CD14-positive monocyte (primary cell): Measurements from ENCODE around the gene RPL29. TPM values are rescaled to one million over a fixed set of nuclear protein-coding genes. Genes with fewer than 3 reads are reported as not detected.

Source experiments
- DNase-seq, 3 donors: peaks; one replicate each; pipeline ENCODE4 v3.0.0-alpha.2; 2011 to 2022
- H2AFZ ChIP-seq: 2 replicates; pipeline ENCODE4 v1.6.0; 2012; ENCODE audit warnings: mild to moderate bottlenecking, low read depth, low read length, inconsistent platforms; ENCODE audit not compliant: insufficient read depth, poor library complexity, severe bottlenecking
- H3K27ac ChIP-seq, 2 donors: 1 replicate in 1 of 2; 2 replicates in 1 of 2; pipeline ENCODE4 v1.5.1; 2012 to 2013; ENCODE audit warnings: low read length in 2 of 2, control low read depth in 1 of 2, inconsistent platforms in 1 of 2, low read depth in 1 of 2, mild to moderate bottlenecking in 1 of 2
- H3K27me3 ChIP-seq, 2 donors: one replicate each; pipeline versions ENCODE4 v1.6.0 to v1.6.1; 2011 to 2013; ENCODE audit warnings: low read length in 2 of 2; ENCODE audit not compliant: control insufficient read depth in 2 of 2, insufficient read depth in 2 of 2
- H3K36me3 ChIP-seq, 2 donors: replicated peaks in 1 of 2; 1 replicate in 1 of 2; 2 replicates in 1 of 2; pipeline versions ENCODE4 v1.5.1 to v1.6.1; 2012 to 2013; ENCODE audit warnings: low read length in 2 of 2, control low read depth in 1 of 2, inconsistent platforms in 1 of 2, mild to moderate bottlenecking in 1 of 2; ENCODE audit not compliant: insufficient read depth in 2 of 2, control insufficient read depth in 1 of 2
- H3K4me1 ChIP-seq, 2 donors: 1 replicate in 1 of 2; 2 replicates in 1 of 2; pipeline versions ENCODE4 v1.5.1 to v1.6.1; 2012 to 2013; ENCODE audit warnings: low read length in 2 of 2, control low read depth in 1 of 2, inconsistent platforms in 1 of 2, mild to moderate bottlenecking in 1 of 2, moderate library complexity in 1 of 2; ENCODE audit not compliant: insufficient read depth in 2 of 2, control insufficient read depth in 1 of 2
- H3K4me2 ChIP-seq: replicated peaks from 2 replicates; pipeline ENCODE3; 2012; ENCODE audit warnings: low read length, moderate library complexity, mild to moderate bottlenecking; ENCODE audit not compliant: poor library complexity, severe bottlenecking; ENCODE audit errors: extremely low read depth
- H3K4me3 ChIP-seq, 3 experiments: fragments of 200-600 bp in 1 of 3; sonication (generic) in 1 of 3; replicated peaks in 1 of 3; 1 replicate in 2 of 3; 2 replicates in 1 of 3; pipeline ENCODE4 v1.5.1; 2011 to 2013; ENCODE audit warnings: low read length in 3 of 3, mild to moderate bottlenecking in 3 of 3, control low read depth in 2 of 3, low read depth in 2 of 3, inconsistent platforms in 1 of 3, moderate library complexity in 1 of 3
- H3K79me2 ChIP-seq: 2 replicates; pipeline ENCODE4 v1.6.0; 2012; ENCODE audit warnings: mild to moderate bottlenecking, control low read depth, inconsistent platforms, low read length, moderate library complexity; ENCODE audit not compliant: insufficient read depth
- H3K9ac ChIP-seq: 2 replicates; pipeline ENCODE4 v1.6.0; 2017; ENCODE audit warnings: low read length, mild to moderate bottlenecking; ENCODE audit not compliant: insufficient read depth, poor library complexity, severe bottlenecking
- H3K9me3 ChIP-seq, 2 donors: replicated peaks in 1 of 2; 1 replicate in 1 of 2; 2 replicates in 1 of 2; pipeline versions ENCODE4 v1.5.1 to v1.6.1; 2012 to 2013; ENCODE audit warnings: low read length in 2 of 2, control low read depth in 1 of 2; ENCODE audit not compliant: control insufficient read depth in 1 of 2, insufficient read depth in 1 of 2
- H4K20me1 ChIP-seq: 2 replicates; pipeline ENCODE4 v1.6.0; 2012; ENCODE audit warnings: mild to moderate bottlenecking, low read length, control low read depth, moderate library complexity; ENCODE audit not compliant: insufficient read depth
- H3K27ac Mint-ChIP-seq, 7 donors: one replicate each; pipeline ENCODE4 v1.8.0; 2020; ENCODE audit warnings: mild to moderate bottlenecking in 7 of 7, mixed read lengths in 7 of 7, moderate library complexity in 6 of 7, inconsistent platforms in 2 of 7
- H3K27me3 Mint-ChIP-seq, 3 donors: one replicate each; pipeline ENCODE4 v1.8.0; 2021 to 2022; ENCODE audit warnings: low read depth in 3 of 3, mild to moderate bottlenecking in 3 of 3, mixed read lengths in 3 of 3, moderate library complexity in 3 of 3, inconsistent platforms in 1 of 3
- H3K36me3 Mint-ChIP-seq, 2 donors: one replicate each; pipeline ENCODE4 v1.8.0; 2020; ENCODE audit warnings: mixed read lengths in 2 of 2, inconsistent platforms in 1 of 2, mild to moderate bottlenecking in 1 of 2
- H3K4me1 Mint-ChIP-seq: one replicate; pipeline ENCODE4 v1.8.0; 2020; ENCODE audit warnings: mild to moderate bottlenecking, mixed read lengths
- H3K4me3 Mint-ChIP-seq, 2 donors: one replicate each; pipeline ENCODE4 v1.8.0; 2020; ENCODE audit warnings: mild to moderate bottlenecking in 2 of 2, mixed read lengths in 2 of 2, moderate library complexity in 1 of 2
- H3K9me3 Mint-ChIP-seq, 7 donors: one replicate each; pipeline ENCODE4 v1.8.0; 2020 to 2022; ENCODE audit warnings: mixed read lengths in 7 of 7, mild to moderate bottlenecking in 6 of 7, moderate library complexity in 6 of 7, inconsistent platforms in 2 of 7
- WGBS: methylation state at CpG from one replicate; pipeline ENCODE4 v1.1.5; 2013; ENCODE audit warnings: missing lambda C conversion rate; ENCODE audit not compliant: insufficient coverage; 5-methylcytosine and 5-hydroxymethylcytosine counted together
- intact Hi-C, 2 donors: fragments of 100-400 bp; cut with micrococcal nuclease; formaldehyde crosslinking; loops; one replicate each; pipeline versions ENCODE4 v1.15.0 to v1.15.1; 2023
- polyA plus RNA-seq, 3 donors: library from polyadenylated mRNA; depleted of rRNA in 1 of 3; unstranded in 2 of 3; stranded (reverse) in 1 of 3; fragments of 300-500 nt in 2 of 3; fragments of >200 nt in 1 of 3; fragmentation: Illumina TruSeq in 2 of 3; gene quantifications; 1 replicate in 2 of 3; 2 replicates in 1 of 3; pipeline ENCODE4 v1.2.3, GENCODE V29; 2012 to 2021
- TF ChIP-seq, protein P1 (sequence below): fragments of 200-600 bp; IDR thresholded peaks from one replicate; pipeline ENCODE4 v1.8.0; 2022; ENCODE audit warnings: antibody characterized with exemption, mild to moderate bottlenecking

The RPL29 gene
- polyA plus RNA-seq, 3 donors = 753 to 2,360 (median 856) TPM

DNA sequence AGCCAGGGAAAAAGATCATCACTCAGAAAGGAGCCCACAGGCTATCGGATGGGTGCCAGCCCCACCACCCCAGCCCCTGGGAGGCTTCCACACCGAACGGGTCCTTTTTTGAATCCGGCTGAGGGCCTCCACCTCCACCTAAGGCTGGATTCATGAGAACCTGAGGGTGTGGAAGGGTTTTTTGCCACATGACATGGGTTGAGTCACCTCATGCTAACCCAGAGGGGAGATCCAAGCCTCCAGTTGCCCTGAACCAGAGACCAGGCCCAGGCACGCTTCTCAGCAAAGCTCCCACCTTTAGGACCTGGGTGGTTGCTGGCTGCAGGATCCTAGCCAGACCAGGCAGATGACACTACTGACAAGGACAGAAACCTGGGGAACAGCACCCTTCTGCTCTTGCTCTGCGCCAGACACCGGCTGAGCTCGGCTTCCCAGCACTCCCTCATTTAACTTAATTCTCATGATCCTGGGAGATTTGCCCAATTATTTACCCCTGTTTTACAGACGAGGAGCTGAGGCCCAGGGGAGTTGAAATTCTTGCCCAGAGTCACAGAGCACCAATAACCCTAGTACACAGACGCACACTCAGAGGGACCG, 35.1 kb upstream of the RPL29 start:
- Histone ChIP-seq H4K20me1 (no peaks in the 10 kb centered on the region), H3K27ac (no peak overlapping the region), H3K4me3 (no peak overlapping the region), H2AFZ (no peak overlapping the region), H3K9me3 (no peaks in the 10 kb centered on the region), H3K9ac (no peak overlapping the region), H3K27me3 (no peaks in the 10 kb centered on the region), H3K36me3 (no peaks in the 10 kb centered on the region), H3K79me2 (no peaks in the 10 kb centered on the region), H3K4me1 (no peaks in the 10 kb centered on the region), H3K4me2 (no peak overlapping the region)
- H3K27me3 Mint-ChIP-seq = peaks cover 0 to 3% (median 3%) of the 10 kb centered on the region in 3 donors
- H3K4me3 Mint-ChIP-seq = no peak overlapping the region
- no peaks in the 10 kb centered on the region for H3K4me1 Mint-ChIP-seq
- H3K27ac Mint-ChIP-seq = no peak overlapping the region
- 98% methylated on average over 4 of the region's 11 CpGs for WGBS
- intact Hi-C loops = no loop called here
- no peaks in the 10 kb centered on the region for H3K9me3 Mint-ChIP-seq
- H3K36me3 Mint-ChIP-seq = no peaks in the 10 kb centered on the region
- TF ChIP-seq, protein P1, sequence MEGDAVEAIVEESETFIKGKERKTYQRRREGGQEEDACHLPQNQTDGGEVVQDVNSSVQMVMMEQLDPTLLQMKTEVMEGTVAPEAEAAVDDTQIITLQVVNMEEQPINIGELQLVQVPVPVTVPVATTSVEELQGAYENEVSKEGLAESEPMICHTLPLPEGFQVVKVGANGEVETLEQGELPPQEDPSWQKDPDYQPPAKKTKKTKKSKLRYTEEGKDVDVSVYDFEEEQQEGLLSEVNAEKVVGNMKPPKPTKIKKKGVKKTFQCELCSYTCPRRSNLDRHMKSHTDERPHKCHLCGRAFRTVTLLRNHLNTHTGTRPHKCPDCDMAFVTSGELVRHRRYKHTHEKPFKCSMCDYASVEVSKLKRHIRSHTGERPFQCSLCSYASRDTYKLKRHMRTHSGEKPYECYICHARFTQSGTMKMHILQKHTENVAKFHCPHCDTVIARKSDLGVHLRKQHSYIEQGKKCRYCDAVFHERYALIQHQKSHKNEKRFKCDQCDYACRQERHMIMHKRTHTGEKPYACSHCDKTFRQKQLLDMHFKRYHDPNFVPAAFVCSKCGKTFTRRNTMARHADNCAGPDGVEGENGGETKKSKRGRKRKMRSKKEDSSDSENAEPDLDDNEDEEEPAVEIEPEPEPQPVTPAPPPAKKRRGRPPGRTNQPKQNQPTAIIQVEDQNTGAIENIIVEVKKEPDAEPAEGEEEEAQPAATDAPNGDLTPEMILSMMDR = no peak
- DNase-seq = no peak

DNA sequence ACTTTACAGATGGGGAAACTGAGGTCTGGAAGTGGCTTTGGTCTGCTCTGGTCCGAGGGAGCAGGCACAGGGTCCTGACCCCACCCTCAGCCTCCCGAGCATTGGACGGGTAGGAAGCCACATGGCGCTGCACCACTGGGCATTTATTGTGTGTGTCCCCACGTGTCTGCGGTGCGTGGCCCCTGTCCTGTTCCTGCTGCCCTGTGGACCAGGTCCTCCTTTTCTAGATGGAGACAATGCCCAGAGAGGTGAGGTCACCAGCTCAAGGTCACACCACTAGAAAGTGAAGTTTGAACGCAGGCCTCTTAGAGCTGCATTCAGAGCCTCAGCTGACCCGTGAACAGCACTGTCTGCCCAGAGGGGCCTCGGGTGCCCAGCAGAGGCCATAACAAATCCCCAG, 33.8 kb upstream of the RPL29 start:
- no peak for DNase-seq
- Histone ChIP-seq H3K9me3 (no peaks in the 10 kb centered on the region), H3K79me2 (no peaks in the 10 kb centered on the region), H3K9ac (no peak overlapping the region), H2AFZ (no peak overlapping the region), H3K27ac (no peak overlapping the region), H3K36me3 (no peaks in the 10 kb centered on the region), H3K4me2 (no peak overlapping the region), H3K4me3 (no peak overlapping the region), H3K27me3 (no peaks in the 10 kb centered on the region), H4K20me1 (no peaks in the 10 kb centered on the region), H3K4me1 (no peaks in the 10 kb centered on the region)
- H3K27me3 Mint-ChIP-seq = peaks cover 0 to 4% (median 1%) of the 10 kb centered on the region in 3 donors
- no peak overlapping the region for H3K27ac Mint-ChIP-seq
- H3K9me3 Mint-ChIP-seq = no peaks in the 10 kb centered on the region
- no peak overlapping the region for H3K4me3 Mint-ChIP-seq
- 89% methylated on average over 10 of the region's 10 CpGs for WGBS
- H3K4me1 Mint-ChIP-seq = no peaks in the 10 kb centered on the region
- no peaks in the 10 kb centered on the region for H3K36me3 Mint-ChIP-seq
- intact Hi-C loops = no loop called here
- TF ChIP-seq, protein P1 = no peak
